Activated CD8-positive, alpha-beta memory T cell treated with anti-CD3 and anti-CD28 coated beads for 36 hours (primary cell): Measurements from ENCODE around the gene TMEM14B. TPM values are rescaled to one million over a fixed set of nuclear protein-coding genes. Genes with fewer than 3 reads are reported as not detected.

Source experiments
- CTCF ChIA-PET: fragments of 350-600 bp; sonication (Branson Sonifier 250); formaldehyde crosslinking; loops from one replicate; lab custom pipeline; 2021; ENCODE audit warnings: antibody characterized with exemption; lab: Charles Lee
- POLR2A ChIA-PET: fragments of 350-600 bp; sonication (Branson Sonifier 250); formaldehyde crosslinking; loops from one replicate; lab custom pipeline; 2021; ENCODE audit warnings: antibody characterized with exemption; lab: Charles Lee
- total RNA-seq, 2 experiments: library from RNA; stranded (reverse); gene quantifications; one replicate each; pipeline ENCODE4 v1.2.3, GENCODE V29; 2021

TMEM14B gene
- 10 to 100 TPM; 98.0 to 99.3 TPM for total RNA-seq

DNA sequence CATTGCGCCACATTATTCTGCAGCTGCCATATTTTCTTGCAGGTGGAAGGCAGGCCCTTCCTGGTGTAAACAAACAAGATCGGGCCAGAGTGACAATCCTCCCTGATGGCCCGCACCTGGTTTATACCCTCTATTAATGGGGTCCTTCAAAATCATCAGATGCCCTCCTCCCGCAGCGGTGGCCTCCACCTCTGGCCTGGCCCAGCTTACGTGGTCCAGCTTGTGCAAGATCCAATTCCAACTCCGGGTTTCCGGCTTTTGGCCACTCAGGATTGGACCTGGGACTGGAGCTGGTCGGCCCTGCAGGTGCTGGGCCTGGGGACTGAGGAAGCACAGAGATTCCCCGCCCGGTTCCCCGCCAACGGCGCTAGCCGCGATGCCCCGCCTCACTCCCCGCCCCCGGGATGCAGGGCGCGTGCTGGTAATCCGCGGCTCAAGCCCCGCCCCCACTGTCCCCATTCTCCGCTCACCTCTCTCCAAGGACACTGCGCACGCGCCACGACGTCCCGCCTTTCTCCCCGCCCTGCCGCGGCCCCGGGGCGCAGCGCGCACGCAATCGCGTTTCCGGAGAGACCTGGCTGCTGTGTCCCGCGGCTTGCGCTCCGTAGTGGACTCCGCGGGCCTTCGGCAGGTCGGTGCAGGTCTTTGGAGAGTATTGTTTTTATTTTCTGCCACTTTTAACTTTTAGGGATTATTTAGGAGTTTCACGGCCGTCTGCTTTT, at the start of gene TMEM14B:
TSS of gene TMEM14B (plus strand) at position 555 of the 722 bp plus-strand sequence. CDS start 1,441 bp downstream, outside the sequence.
- CTCF ChIA-PET: interaction anchor here (0.7 kb wide), 1 partner anchor 12 kb away, joined by 3 read pairs; no protein-coding TSS in a partner anchor
- POLR2A ChIA-PET: interaction anchor here (0.8 to 2.4 kb wide), 5 partner anchors 14 to 53 kb away, joined by 3 to 13 read pairs (median 6); partner anchors contain the start of genes C6orf52, PAK1IP1 and TMEM14C

DNA sequence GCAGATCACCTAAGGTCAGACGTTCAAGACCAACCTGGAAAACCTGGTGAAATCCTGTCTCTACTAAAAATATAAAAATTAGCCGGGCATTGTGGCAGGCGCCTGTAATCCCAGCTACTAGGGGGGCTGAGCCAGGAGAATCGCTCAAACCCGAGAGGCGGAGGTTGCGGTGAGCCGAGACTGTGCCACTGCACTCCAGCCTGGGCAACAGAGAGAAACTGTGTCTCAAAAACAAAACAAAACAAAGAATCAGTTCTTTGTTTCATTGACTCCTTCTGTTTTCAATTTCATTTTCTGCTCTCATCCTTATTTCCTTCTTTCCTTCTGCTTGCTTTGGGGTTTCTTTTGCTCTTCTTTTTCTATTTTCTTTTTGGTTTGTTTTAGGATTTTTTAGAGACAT, 33.6 kb upstream of the TMEM14B start:
- ChIA-PET CTCF (no interaction called here), POLR2A (no interaction called here)

DNA sequence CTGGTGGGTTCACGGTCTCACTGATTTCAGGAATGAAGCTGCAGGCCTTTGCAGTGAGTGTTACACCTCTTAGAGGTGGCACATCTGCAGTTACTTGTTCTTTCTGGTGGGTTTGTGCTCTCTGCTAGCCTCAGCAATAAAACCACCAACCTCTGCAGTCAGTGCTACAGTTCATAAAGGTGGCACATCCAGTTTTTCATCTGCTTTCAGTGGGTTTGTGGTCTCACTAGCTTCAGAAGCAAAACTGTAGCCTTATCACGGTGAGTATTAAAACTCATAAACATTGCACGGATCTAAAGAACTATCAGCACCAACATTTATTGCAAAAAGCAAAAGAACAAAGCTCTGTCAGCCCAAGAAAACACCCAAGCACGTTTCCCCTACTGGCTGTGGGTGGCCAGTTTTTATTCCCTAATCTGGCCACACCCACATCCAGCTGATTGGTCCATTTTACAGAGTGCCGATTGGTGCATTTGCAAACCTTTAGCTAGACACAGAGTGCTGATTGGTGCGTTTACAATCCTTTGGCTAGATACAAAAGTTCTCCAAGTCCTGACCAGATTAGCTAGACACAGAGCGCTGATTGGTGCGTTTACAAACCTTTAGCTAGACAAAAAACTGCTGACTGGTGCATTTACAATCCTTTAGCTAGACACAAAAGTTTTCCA, 28.2 kb upstream of the TMEM14B start:
- ChIA-PET POLR2A (interaction anchor here (1.2 to 2.8 kb wide), 3 partner anchors 24 to 191 kb away, joined by 4 to 17 read pairs (median 6); partner anchors contain the start of genes C6orf52, PAK1IP1 and TMEM14B), CTCF (interaction anchor here (0.6 to 2.2 kb wide), 3 partner anchors 13 to 208 kb away, joined by 3 to 5 read pairs (median 3); no protein-coding TSS in a partner anchor)

GRCh38 chr6:10719964-10720264, 27.7 kb upstream of the TMEM14B start:
- ChIA-PET POLR2A (interaction anchor here (1.2 to 2.8 kb wide), 4 partner anchors 25 to 191 kb away, joined by 3 to 17 read pairs (median 5); partner anchors contain the start of genes C6orf52, PAK1IP1 and TMEM14B), CTCF (interaction anchor here (0.6 to 2.2 kb wide), 3 partner anchors 12 to 209 kb away, joined by 3 to 5 read pairs (median 3); no protein-coding TSS in a partner anchor)

DNA sequence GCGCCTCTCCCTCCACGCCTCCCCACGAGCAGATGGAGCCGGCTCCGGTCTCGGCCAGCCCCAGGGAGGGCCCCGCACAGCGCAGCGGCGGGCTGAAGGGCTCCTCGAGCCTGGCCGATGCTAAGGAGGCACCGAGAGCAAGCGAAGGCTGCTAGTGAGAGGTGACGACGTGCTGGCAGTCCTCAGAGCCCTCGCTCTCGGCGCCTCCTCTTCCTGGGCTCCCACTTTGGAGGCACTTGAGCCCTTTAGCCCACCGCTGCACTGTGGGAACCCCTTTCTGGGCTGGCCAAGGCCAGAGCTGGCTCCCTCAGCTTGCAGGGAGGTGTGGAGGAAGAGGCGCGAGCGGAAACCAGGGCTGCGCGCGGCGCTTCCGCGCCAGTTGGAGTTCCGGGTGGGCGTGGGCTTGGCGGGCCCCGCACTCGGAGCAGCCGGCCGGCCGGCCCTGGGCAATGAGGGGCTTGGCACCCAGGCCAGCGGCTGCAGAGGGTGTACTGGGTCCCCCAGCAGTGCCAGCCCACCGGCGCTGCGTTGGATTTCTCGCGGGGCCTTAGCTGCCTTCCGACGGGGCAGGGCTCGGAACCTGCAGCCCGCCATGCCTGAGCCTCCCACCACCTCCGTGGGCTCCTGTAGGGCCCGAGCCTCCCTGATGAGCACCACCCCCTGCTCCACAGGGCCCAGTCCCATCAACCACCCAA, 27.2 kb upstream of the TMEM14B start:
- POLR2A ChIA-PET: interaction anchor here (1.2 to 2.8 kb wide), 4 partner anchors 25 to 192 kb away, joined by 3 to 17 read pairs (median 5); partner anchors contain the start of genes C6orf52, PAK1IP1 and TMEM14B
- CTCF ChIA-PET: interaction anchor here (1.3 to 2.2 kb wide), 3 partner anchors 9 to 209 kb away, joined by 3 to 5 read pairs (median 4); no protein-coding TSS in a partner anchor

DNA sequence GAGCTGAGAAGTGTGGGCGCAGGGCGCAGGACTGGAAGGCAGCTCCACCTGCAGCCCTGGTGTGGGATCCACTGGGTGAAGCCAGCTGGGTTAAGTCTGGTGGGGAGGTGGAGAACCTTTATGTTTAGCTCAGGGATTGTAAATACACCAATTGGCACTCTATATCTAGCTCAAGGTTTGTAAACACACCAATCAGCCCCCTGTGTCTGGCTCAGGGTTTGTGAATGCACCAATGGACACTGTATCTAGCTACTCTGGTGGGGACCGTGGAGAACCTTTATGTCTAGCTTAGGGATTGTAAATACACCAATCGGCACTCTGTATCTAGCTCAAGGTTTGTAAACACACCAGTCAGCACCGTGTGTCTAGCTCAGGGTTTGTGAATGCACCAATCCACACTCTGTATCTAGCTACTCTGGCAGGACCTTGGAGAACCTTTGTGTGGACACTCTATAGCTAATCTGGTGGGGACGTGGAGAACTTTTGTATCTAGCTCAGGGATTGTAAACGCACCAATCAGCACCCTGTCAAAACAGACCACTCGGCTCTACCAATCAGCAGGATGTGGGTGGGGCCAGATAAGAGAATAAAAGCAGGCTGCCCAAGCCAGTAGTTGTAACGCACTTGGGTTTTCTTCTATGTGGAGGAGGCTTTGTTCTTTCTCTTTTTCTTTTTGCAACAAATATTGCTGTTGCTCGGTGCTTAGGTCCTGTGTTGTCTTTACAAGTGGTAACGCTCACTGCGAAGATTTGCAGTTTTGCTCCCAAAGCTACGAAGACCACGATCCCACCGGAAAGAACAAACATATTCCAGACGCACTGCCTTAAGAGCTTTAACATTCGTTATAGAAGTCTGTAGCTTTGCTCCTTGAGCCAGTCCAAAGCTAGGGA, 26.4 kb upstream of the TMEM14B start:
- POLR2A ChIA-PET: interaction anchor here (1.4 to 2.8 kb wide), 3 partner anchors 26 to 31 kb away, joined by 3 to 17 read pairs (median 6); partner anchors contain the start of genes C6orf52, PAK1IP1 and TMEM14B
- CTCF ChIA-PET: interaction anchor here (0.7 to 2.2 kb wide), 4 partner anchors 8 to 717 kb away, joined by 3 to 5 read pairs (median 4); no protein-coding TSS in a partner anchor

DNA sequence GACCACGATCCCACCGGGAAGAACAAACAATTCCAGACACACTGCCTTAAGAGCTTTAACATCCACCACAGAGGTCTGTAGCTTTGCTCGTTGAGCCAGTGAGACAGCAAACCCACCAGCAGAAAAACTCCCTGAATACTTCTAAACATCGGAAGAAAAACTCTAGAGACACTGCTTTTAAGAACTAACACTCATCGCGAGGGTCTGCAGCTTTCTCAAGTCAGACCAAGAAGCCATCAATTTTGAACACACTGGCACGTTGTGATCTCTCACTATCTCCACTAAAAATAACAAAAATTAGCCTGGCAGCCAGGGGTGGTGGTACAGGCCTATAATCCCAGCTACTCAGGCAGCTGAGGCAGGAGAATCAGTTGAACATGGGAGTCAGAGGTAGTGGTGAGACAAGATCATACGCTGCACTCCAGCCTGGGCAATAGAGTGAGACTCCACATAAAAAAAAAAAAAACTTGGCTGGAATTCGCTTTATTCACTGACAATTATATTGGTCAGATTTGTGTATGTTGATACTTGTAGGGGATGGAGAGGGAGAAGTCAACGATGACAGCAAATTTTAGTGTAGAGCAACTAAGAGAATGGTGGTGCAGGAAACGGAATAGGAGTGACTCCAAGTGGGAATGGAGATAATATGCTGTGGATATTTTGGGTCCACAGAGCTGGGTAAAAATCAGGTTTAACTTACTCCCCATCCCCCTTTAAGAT, 25.6 kb upstream of the TMEM14B start:
- ChIA-PET CTCF (interaction anchor here (0.7 to 1.7 kb wide), 2 partner anchors 11 to 716 kb away, joined by 3 to 4 read pairs; no protein-coding TSS in a partner anchor), POLR2A (interaction anchor here (1.2 to 2.8 kb wide), 3 partner anchors 26 to 27 kb away, joined by 13 to 18 read pairs (median 17); partner anchors contain the start of genes C6orf52, PAK1IP1 and TMEM14B)

DNA sequence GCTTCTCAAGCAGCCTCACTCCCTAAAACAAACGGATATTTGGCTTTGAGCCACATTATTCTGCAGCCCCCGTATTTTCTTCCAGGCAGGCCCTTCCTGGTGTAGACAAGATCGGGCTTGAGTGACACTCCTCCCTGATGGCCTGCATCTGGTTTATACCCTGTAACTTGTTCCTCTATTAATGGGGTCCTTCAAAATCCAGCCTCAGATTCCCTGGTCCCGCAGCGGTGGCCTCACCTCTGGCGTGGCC, 25.1 kb upstream of the TMEM14B start:
- ChIA-PET CTCF (no interaction called here), POLR2A (interaction anchor here (1.2 kb wide), 2 partner anchors 26 to 28 kb away, joined by 13 to 18 read pairs; partner anchors contain the start of genes C6orf52, PAK1IP1 and TMEM14B)

GRCh38 chr6:10722820-10723566, 24.6 kb upstream of the TMEM14B start, which contains the start of gene TMEM14C:
TMEM14C (plus strand) TSS chr6:10723070; CDS start chr6:10724614, 1,544 bp downstream.
- POLR2A ChIA-PET: interaction anchor here (1.2 kb wide), 2 partner anchors 25 to 28 kb away, joined by 13 to 18 read pairs; partner anchors contain the start of genes C6orf52, PAK1IP1 and TMEM14B
- CTCF ChIA-PET: no interaction called here

- CTCF ChIA-PET: no interaction called here
- POLR2A ChIA-PET: interaction anchor here (0.6 to 0.7 kb wide), 2 partner anchors 509 to 650 kb away, joined by 3 read pairs; partner anchors contain the start of gene NEDD9
These were observed 24.1 kb upstream of the TMEM14B start for GRCh38 chr6:10723567-10723881.

GRCh38 chr6:10725044-10725443, 22.6 kb upstream of the TMEM14B start:
- ChIA-PET CTCF (no interaction called here), POLR2A (interaction anchor here (1.1 kb wide), 1 partner anchor 23 kb away, joined by 3 read pairs; the partner anchor contains the start of gene TMEM14B)

DNA sequence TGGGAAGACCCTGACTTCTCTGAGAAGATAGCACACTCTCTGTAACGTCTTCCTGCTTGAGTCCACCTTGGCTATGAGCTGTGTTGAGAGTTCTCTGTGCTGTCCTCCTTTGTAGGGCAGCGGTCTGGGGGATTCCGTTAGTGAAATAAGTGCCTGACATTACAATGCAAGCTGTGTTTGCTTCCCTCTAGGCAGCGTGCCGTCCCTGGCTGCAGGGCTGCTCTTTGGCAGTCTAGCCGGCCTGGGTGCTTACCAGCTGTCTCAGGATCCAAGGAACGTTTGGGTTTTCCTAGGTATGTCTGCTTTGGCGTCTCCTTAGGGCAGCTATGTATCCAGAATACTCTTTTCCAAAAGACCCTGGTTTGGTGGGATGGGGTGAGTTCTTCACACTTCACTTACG, 21.9 kb upstream of the TMEM14B start:
- CTCF ChIA-PET: no interaction called here
- POLR2A ChIA-PET: no interaction called here

- ChIA-PET POLR2A (no interaction called here), CTCF (no interaction called here)
These were observed 17.4 kb upstream of the TMEM14B start for GRCh38 chr6:10730254-10730653.

- POLR2A ChIA-PET: no interaction called here
These were observed 14.4 kb upstream of the TMEM14B start for GRCh38 chr6:10733151-10733715.

DNA sequence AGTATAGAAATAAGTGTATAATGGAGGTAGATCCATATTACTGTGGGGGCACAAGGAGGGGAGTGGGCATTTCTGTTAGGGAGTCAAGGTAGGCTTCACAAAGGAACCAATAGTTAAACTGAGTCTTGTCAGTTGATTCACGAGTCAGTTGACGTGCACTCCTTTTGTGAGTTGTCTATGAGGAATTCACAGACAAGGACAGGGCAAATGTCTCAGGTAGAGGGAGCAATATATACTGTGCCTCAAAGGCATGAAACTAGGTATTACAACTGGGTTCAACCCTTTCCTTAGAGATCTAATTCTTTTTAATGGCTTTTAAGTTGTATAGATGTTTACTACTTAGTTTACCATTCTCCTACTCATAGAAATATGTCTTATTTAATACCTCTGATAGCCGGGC, 13.7 kb upstream of the TMEM14B start:
- CTCF ChIA-PET: interaction anchor here (0.5 kb wide), 1 partner anchor 218 kb away, joined by 3 read pairs; no protein-coding TSS in a partner anchor
- POLR2A ChIA-PET: no interaction called here

More at GRCh38 chr6:10733151-10733715, 14.4 kb upstream of the TMEM14B start:
- CTCF ChIA-PET: interaction anchor here (0.5 kb wide), 1 partner anchor 217 kb away, joined by 3 read pairs; no protein-coding TSS in a partner anchor

DNA sequence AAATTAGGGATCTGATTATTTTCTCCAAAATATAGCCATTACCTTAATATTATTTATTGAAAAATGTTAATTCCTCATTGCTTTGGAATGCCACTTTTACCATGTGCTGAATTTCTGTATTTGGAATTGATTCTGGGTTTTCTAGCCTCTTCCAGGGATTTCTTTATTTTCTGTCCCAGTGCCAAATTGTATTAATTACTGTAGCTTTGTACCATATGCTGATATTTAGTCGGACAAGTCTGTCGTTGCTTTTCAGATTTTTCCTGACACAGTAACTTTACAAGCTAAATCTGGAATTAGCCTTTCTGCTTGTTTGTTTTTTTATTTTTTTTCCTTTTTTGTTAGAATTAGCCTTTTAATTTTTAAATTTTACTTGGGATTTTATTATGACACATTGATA, 10.9 kb upstream of the TMEM14B start:
- CTCF ChIA-PET: no interaction called here
- POLR2A ChIA-PET: no interaction called here
